Endothelial cell of umbilical vein (primary cell): Measurements from ENCODE around the gene SLC18B1. TPM values are rescaled to one million over a fixed set of nuclear protein-coding genes. Genes with fewer than 3 reads are reported as not detected.
A peak's percentile ranks its signal among the peaks of the same experiment; 100 is the strongest.

Experiments
- BruUV-seq: library from RNA; stranded (reverse); fragments of 400-500 nt; replicated peaks from 2 replicates; lab custom pipeline; 2021; lab: Mats Ljungman, UMichigan
- CTCF ChIA-PET: fragments of 300-600, 350-600 bp; sonication (Branson Sonifier 250); formaldehyde crosslinking; loops from one replicate; lab custom pipeline; 2021; ENCODE audit warnings: antibody characterized with exemption, inconsistent platforms; lab: Charles Lee
- POLR2A ChIA-PET: fragments of 300-600, 350-600 bp; sonication (Branson Sonifier 250); formaldehyde crosslinking; loops from one replicate; lab custom pipeline; 2021; ENCODE audit warnings: antibody characterized with exemption, inconsistent platforms; lab: Charles Lee
- DNase-seq: peaks from one replicate; pipeline ENCODE4 v3.0.0-alpha.2; 2011; ENCODE audit warnings: low read depth, low spot score
- FAIRE-seq: peaks from 2 replicates; lab custom pipeline; 2011; peaks lifted over from hg19 to GRCh38; lab: Jason Lieb, UNC
- H2AFZ ChIP-seq: 2 replicates; pipeline ENCODE4 v1.6.0; 2012; ENCODE audit warnings: low read depth, low read length, control low read depth, inconsistent platforms
- H3K27ac ChIP-seq: 2 replicates; pipeline ENCODE4 v1.5.1; 2011; ENCODE audit warnings: low read depth, mild to moderate bottlenecking, control low read depth, low read length, moderate library complexity; ENCODE audit not compliant: insufficient read depth
- H3K27me3 ChIP-seq, 2 experiments: 2 replicates each; pipeline versions ENCODE4 v1.6.0 to v1.6.1; 2011; ENCODE audit warnings: low read length in 2 of 2, mixed read lengths in 1 of 2; ENCODE audit not compliant: control insufficient read depth in 2 of 2, insufficient read depth in 2 of 2
- H3K36me3 ChIP-seq, 2 experiments: 2 replicates in 1 of 2; 3 replicates in 1 of 2; pipeline ENCODE4 v1.5.1; 2011; ENCODE audit warnings: low read length in 2 of 2, mild to moderate bottlenecking in 1 of 2, moderate library complexity in 1 of 2; ENCODE audit not compliant: control insufficient read depth in 2 of 2, insufficient read depth in 2 of 2; ENCODE audit errors: extremely low read depth in 1 of 2
- H3K4me1 ChIP-seq: 3 replicates; pipeline ENCODE4 v1.5.1; 2011; ENCODE audit warnings: mild to moderate bottlenecking, low read length; ENCODE audit not compliant: control insufficient read depth, insufficient read depth; ENCODE audit errors: extremely low read depth
- H3K4me2 ChIP-seq: 2 replicates; pipeline ENCODE4 v1.6.1; 2011; ENCODE audit warnings: low read length, control low read depth, mixed read lengths; ENCODE audit not compliant: insufficient read depth
- H3K4me3 ChIP-seq, 3 experiments: fragments of 200-600 bp in 1 of 3; sonication (generic), shearing (Covaris generic) in 1 of 3; replicated peaks in 1 of 3; 2 replicates each; pipeline ENCODE4 v1.5.1; 2011 to 2016; ENCODE audit warnings: control low read depth in 3 of 3, low read length in 3 of 3, mild to moderate bottlenecking in 2 of 3, inconsistent platforms in 1 of 3, low read depth in 1 of 3, moderate library complexity in 1 of 3; ENCODE audit not compliant: insufficient read depth in 1 of 3
- H3K79me2 ChIP-seq: 2 replicates; pipeline ENCODE4 v1.6.0; 2012; ENCODE audit warnings: low read length, inconsistent platforms; ENCODE audit not compliant: control insufficient read depth, insufficient read depth
- H3K9ac ChIP-seq: replicated peaks from 2 replicates; pipeline ENCODE3; 2011; ENCODE audit warnings: low read length, control low read depth; ENCODE audit not compliant: insufficient read depth; ENCODE audit errors: extremely low read depth
- H3K9me1 ChIP-seq: replicated peaks from 3 replicates; pipeline ENCODE4 v1.6.0; 2011; ENCODE audit warnings: mild to moderate bottlenecking, low read length; ENCODE audit not compliant: control insufficient read depth, insufficient read depth; ENCODE audit errors: extremely low read depth
- H3K9me3 ChIP-seq: replicated peaks from 2 replicates; pipeline ENCODE4 v1.5.1; 2012; ENCODE audit warnings: low read length, inconsistent platforms; ENCODE audit not compliant: control insufficient read depth, insufficient read depth
- H4K20me1 ChIP-seq: replicated peaks from 2 replicates; pipeline ENCODE3; 2011; ENCODE audit warnings: mild to moderate bottlenecking, low read length; ENCODE audit not compliant: control insufficient read depth, insufficient read depth; ENCODE audit errors: extremely low read depth
- EZH2 ChIP-seq: IDR thresholded peaks from 2 replicates; pipeline ENCODE4 v1.6.1; 2012; ENCODE audit warnings: borderline replicate concordance, low read depth, mild to moderate bottlenecking, moderate library complexity, low read length, inconsistent platforms; ENCODE audit not compliant: severe bottlenecking
- GATA2 ChIP-seq: IDR thresholded peaks from 2 replicates; pipeline ENCODE4 v1.7.0; 2011; ENCODE audit warnings: low read depth, mild to moderate bottlenecking, moderate library complexity, mixed read lengths, low read length; ENCODE audit not compliant: insufficient read length, insufficient read depth
- JUN ChIP-seq: IDR thresholded peaks from 2 replicates; pipeline ENCODE4 v1.6.1; 2011; ENCODE audit warnings: borderline replicate concordance, low read depth; ENCODE audit not compliant: insufficient read length, insufficient read depth
- POLR2A ChIP-seq: IDR thresholded peaks from 2 replicates; pipeline ENCODE4 v1.6.1; 2012; ENCODE audit warnings: low read depth, mild to moderate bottlenecking, control low read depth, low read length
- POLR2AphosphoS5 ChIP-seq: IDR thresholded peaks from 2 replicates; pipeline ENCODE4 v1.6.1; 2012; ENCODE audit warnings: low read depth, mild to moderate bottlenecking, control low read depth, low read length, moderate library complexity; ENCODE audit not compliant: insufficient read depth
- dilution Hi-C: fragments of 300-500 bp; cut with MboI; formaldehyde crosslinking; loops from one replicate; pipeline ENCODE4 v1.15.0; 2019; ENCODE audit warnings: low sequenced_read_pairs; ENCODE audit not compliant: extremely low pct_ligation_motif_present
- intact Hi-C: fragments of 100-400 bp; cut with micrococcal nuclease; formaldehyde crosslinking; loops from one replicate; pipeline ENCODE4 v1.10.0; 2022
- polyA plus RNA-seq, 4 experiments: library from polyadenylated mRNA; depleted of rRNA in 3 of 4; stranded (reverse) in 3 of 4; unstranded in 1 of 4; fragments of >200 nt; gene quantifications; 2 replicates each; pipeline versions ENCODE4 v1.2.1 to v1.2.3, GENCODE V29; 2011 to 2012; ENCODE audit warnings: missing spikeins in 1 of 4
- total RNA-seq: library from RNA; stranded (reverse); gene quantifications from 2 replicates; pipeline ENCODE4 v1.2.3, GENCODE V29; 2021
- TF ChIP-seq, protein P1 (sequence below): IDR thresholded peaks from 2 replicates; pipeline ENCODE4 v1.6.1; 2011; ENCODE audit not compliant: insufficient read depth, insufficient read length
- TF ChIP-seq, protein P2 (sequence below), 2 donors: IDR thresholded peaks; 1 replicate in 1 of 2; 2 replicates in 1 of 2; pipeline ENCODE4 v1.5.1; 2011; ENCODE audit warnings: low read length in 2 of 2, mild to moderate bottlenecking in 2 of 2, moderate library complexity in 2 of 2, control low read depth in 1 of 2, inconsistent platforms in 1 of 2, low read depth in 1 of 2; ENCODE audit not compliant: insufficient read depth in 1 of 2; ENCODE audit errors: extremely low read depth in 1 of 2

Gene SLC18B1
- total and polyA plus RNA-seq, 2 donors (not counting 3 experiments of a cell fraction or from before 2014, with no cell fraction given) = 8.4 to 9.2 TPM

DNA sequence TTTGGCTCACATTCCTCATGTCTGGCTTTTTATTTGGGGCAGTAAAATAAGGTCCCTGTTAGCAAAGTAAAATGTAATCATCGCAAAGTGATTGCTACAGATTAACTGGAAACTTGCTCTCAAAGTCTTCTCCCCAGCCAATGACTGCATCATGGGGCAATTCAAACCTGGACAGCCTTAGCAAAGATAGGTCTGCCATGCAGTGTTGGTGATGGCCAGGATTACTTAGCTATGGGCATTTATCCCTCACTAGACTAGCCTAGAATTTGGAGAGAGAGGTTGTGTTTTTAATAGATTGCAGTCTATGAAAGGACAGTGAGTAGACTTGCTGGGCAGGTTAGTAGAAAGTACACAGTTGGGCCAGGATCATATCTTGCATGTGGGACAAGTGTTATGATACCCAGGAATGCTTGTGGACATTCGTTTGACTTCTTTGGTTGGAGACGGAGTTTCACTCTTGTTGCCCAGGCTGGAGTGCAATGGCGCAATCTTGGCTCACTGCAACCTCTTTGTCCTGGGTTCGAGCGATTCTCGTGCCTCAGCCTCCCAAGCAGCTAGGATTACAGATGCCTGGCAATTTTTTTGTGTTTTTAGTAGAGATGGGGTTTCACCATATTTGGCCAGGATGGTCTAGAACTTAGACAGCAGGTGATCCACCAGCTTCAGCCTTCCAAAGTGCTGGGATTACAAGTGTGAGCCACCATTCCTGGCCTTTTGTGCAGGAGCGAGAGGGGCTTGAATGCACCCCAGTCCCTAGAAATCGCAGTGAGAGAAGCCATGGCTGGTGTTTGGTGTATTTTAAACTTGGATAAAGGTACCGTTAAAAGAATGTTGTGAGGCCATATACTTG lies 19.3 kb upstream of the SLC18B1 start:
- no peak overlapping the region for H3K4me3 ChIP-seq
- no peak for DNase-seq
- peaks cover 23 to 27% of the 10 kb centered on the region in 2 experiments for H3K36me3 ChIP-seq
- H4K20me1 ChIP-seq = peaks cover 6% of the 10 kb centered on the region
- H2AFZ ChIP-seq = no peak overlapping the region
- H3K9me3 ChIP-seq = no peaks in the 10 kb centered on the region
- peaks cover 19% of the 10 kb centered on the region for H3K4me1 ChIP-seq
- H3K9ac ChIP-seq = no peak overlapping the region
- H3K27ac ChIP-seq = no peak overlapping the region
- H3K27me3 ChIP-seq = no peaks in the 10 kb centered on the region
- BruUV-seq = no TSS peak
- no peaks in the 10 kb centered on the region for H3K9me1 ChIP-seq
- ChIA-PET POLR2A (no interaction called here), CTCF (interaction anchor here (1.3 kb wide), 1 partner anchor 149 kb away, joined by 3 read pairs; no protein-coding TSS in a partner anchor)
- intact Hi-C loops = loop anchor here (10.0 kb wide), 1 partner anchor 893 kb away; no protein-coding TSS in a partner anchor
- no peak overlapping the region for H3K4me2 ChIP-seq
- H3K79me2 ChIP-seq = peaks cover 29% of the 10 kb centered on the region
- no peak for FAIRE-seq
- TF ChIP-seq, protein P1, sequence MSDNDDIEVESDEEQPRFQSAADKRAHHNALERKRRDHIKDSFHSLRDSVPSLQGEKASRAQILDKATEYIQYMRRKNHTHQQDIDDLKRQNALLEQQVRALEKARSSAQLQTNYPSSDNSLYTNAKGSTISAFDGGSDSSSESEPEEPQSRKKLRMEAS = no peak
- TF ChIP-seq JUN = no peak
- TF ChIP-seq POLR2A = peak; percentile 65
- TF ChIP-seq GATA2 = no peak
- peak; percentile 23 for TF ChIP-seq POLR2AphosphoS5
- TF ChIP-seq, protein P2, sequence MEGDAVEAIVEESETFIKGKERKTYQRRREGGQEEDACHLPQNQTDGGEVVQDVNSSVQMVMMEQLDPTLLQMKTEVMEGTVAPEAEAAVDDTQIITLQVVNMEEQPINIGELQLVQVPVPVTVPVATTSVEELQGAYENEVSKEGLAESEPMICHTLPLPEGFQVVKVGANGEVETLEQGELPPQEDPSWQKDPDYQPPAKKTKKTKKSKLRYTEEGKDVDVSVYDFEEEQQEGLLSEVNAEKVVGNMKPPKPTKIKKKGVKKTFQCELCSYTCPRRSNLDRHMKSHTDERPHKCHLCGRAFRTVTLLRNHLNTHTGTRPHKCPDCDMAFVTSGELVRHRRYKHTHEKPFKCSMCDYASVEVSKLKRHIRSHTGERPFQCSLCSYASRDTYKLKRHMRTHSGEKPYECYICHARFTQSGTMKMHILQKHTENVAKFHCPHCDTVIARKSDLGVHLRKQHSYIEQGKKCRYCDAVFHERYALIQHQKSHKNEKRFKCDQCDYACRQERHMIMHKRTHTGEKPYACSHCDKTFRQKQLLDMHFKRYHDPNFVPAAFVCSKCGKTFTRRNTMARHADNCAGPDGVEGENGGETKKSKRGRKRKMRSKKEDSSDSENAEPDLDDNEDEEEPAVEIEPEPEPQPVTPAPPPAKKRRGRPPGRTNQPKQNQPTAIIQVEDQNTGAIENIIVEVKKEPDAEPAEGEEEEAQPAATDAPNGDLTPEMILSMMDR (IDR thresholded peaks at IDR 0.05; ENCODE audit: extremely low read depth in 1 of 2, insufficient read depth in 1 of 2, low read depth in 1 of 2, low read length in 2 of 2) = no peak
- no peak for TF ChIP-seq EZH2
- dilution Hi-C loops = no loop called here
